C4-2B (cell line): Measurements from ENCODE around the gene PLPPR2.

Experiments
- ZFX ChIP-seq: fragments of 450-650 bp; IDR thresholded peaks from 2 replicates; pipeline ENCODE4 v1.6.1; 2017
- TF ChIP-seq, protein P1 (sequence below): fragments of 450-650 bp; conservative IDR thresholded peaks from 2 replicates; pipeline ENCODE4 v1.5.1; 2017; ENCODE audit warnings: mild to moderate bottlenecking

DNA sequence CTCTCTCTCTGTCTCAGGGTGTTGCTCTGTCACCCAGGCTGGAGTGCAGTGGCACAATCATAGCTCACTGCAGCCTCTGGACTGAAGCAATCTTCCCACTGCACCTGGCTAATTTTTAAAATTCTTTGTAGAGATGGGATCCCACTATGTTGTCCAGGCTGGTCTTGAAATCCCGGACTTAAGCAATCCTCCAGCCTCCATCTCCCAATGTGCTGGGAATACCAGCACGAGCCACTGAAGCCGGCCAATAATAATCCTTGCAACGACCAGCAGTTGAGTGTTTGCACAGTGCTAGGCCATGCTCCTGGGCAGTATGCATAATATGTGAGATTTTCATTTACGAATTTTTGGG is 29.5 kb downstream of the PLPPR2 start:
- TF ChIP-seq, protein P1, sequence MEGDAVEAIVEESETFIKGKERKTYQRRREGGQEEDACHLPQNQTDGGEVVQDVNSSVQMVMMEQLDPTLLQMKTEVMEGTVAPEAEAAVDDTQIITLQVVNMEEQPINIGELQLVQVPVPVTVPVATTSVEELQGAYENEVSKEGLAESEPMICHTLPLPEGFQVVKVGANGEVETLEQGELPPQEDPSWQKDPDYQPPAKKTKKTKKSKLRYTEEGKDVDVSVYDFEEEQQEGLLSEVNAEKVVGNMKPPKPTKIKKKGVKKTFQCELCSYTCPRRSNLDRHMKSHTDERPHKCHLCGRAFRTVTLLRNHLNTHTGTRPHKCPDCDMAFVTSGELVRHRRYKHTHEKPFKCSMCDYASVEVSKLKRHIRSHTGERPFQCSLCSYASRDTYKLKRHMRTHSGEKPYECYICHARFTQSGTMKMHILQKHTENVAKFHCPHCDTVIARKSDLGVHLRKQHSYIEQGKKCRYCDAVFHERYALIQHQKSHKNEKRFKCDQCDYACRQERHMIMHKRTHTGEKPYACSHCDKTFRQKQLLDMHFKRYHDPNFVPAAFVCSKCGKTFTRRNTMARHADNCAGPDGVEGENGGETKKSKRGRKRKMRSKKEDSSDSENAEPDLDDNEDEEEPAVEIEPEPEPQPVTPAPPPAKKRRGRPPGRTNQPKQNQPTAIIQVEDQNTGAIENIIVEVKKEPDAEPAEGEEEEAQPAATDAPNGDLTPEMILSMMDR, result no peak
- TF ChIP-seq ZFX, result no peak
